GM19193 (cell line): ENCODE data around the gene MT1X.

Experiments
- POLR2A ChIP-seq: IDR thresholded peaks from 4 replicates; pipeline ENCODE4 v1.6.1; 2011; ENCODE audit not compliant: insufficient read depth, insufficient read length; ENCODE audit errors: extremely low read depth

Gene MT1X

DNA sequence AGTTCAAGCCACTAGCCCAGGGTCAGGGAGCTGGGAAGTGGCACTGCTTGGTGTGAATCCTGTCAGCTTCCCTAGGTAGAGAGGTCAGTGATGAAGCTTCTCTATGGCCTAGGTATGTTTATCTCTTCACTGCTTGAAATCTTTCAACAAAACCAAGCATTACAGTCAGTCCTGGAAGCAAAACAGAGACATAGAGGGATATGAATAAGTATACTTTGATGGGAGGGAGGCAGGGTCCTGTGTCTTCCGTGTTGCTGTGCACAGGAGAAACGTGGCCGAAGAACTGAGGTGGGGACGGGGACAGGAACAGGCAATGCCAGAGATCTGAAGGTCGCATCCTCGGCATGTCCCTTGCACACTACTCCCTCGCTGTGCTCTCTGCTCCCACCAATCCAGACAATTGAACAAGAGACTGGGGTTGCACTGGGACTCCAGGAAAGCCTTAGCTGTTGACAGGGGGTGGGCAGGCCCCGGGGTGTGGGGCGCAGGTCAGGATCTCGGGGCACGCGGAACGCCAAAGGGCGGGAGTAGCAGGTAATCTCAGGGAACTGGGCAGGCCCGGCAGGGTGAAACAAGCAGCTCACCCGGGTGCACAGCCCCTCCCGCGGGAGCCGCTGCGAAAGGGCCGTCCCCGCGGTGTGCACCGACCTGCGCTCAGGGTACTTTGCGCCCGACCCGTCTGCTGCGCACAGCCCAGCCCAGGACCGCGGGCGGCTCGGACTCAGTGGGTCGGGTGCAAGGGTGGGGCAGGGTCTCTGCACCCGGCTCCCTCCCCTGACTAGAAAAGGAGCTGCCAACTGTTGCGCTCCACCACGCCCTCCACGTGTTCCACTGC lies 13.0 kb upstream of the MT1X start, which contains the start of gene MT1H:
MT1H (plus strand) TSS at position 810 of the 835 bp plus-strand sequence. CDS start 71 bp downstream, outside the sequence.
- TF ChIP-seq POLR2A, result no peak

DNA sequence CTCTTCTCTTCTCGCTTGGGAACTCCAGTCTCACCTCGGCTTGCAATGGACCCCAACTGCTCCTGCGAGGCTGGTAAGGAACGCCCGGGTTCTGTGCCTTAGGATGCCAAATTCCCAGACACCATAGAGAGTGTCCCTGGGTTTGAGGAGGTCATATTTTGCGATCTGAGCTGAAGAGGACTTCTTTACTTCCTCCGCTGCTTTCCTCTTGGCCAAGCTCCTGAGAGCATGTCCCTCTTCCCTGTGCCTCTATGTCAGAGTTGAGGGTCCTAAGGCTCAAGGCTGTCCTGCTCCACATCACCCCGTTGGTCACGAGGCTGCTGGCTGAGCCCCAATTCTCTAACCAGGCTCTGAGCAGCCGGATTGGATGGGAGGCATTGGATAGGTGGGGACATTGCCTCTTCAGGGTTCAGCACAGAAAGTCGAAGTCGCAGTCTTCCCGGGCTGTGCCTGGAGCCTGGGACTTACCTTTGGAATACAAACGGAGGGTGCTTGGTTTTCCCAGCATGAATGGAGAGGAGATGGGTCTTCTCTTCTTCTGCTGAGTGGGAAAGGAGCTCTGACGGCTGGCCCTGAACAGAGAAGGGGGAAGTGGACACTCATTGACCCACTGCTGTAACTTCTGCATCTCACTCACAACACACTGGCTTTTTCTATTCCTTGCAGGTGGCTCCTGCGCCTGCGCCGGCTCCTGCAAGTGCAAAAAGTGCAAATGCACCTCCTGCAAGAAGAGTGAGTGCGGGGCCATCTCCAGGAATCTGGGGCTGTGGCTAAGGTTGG lies 12.2 kb upstream of the MT1X start:
- TF ChIP-seq POLR2A, result no peak

DNA sequence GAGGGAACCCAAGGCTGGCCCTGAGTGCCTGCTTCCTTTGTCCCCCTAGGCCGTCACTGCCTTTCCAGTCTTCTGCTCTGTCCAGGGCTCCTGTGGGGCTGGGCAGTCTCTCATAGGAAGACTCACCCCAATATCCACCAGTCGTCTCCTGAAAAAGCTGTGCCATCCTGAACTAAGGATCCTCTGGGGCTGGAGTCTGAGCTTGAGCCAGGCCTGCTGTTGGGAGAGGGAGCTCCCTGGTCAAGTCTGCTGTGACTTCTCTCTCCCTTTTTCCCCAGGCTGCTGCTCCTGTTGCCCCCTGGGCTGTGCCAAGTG lies 11.7 kb upstream of the MT1X start:
- no peak for TF ChIP-seq POLR2A

DNA sequence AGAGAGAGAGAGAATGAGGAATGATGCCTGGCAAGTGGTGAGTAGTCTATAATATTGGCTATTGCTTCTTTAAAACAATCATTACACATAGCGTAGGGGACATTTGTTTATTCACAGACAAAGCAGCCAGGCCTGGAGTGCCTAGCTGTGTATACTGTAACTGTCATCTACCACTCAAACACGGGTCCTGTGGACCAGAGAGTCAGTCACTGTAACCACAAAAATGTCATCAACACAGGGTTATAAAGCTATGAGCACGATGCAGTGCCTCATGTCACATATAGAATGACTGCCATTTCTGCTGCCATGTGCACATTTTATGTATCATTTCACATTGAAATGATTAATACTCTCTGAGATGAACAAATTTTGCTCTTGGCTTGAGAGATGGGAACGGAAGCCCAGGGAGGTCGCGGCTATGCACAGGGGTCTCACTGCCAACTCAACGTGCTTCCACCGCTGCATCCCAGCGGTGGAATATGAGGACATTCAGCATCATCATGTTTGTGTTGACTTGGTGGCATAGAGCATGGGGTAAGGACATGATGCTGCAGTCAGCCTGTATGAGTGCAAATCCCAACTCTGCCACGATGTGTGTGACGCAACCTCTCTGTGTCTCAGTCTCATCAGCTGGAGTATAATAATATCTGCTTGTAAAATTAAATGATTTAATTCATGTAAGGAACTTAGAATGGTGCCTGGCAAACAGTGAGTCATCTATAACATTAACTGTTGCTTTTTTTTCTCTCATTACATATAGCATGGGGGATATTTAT lies 9.3 kb upstream of the MT1X start:
- no peak for TF ChIP-seq POLR2A

DNA sequence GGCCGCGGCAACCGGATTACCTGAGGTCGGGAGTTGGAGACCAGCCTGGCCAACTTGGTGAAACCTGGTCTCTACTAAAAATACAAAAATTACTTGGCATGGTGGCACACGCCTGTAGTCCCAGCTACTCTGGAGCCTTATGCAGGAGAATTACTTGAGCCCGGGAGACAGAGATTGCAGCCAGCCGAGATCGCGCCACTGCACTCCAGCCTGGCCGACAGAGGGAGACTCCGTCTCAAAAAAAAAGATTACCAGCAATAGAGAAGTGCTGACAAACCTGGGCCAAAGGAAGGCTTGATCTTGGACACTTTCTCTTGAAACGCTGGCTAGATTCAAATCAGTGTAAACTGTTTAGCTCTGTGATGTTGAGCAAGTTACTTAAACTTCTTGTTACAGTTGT lies 8.3 kb upstream of the MT1X start:
- TF ChIP-seq POLR2A, result no peak

DNA sequence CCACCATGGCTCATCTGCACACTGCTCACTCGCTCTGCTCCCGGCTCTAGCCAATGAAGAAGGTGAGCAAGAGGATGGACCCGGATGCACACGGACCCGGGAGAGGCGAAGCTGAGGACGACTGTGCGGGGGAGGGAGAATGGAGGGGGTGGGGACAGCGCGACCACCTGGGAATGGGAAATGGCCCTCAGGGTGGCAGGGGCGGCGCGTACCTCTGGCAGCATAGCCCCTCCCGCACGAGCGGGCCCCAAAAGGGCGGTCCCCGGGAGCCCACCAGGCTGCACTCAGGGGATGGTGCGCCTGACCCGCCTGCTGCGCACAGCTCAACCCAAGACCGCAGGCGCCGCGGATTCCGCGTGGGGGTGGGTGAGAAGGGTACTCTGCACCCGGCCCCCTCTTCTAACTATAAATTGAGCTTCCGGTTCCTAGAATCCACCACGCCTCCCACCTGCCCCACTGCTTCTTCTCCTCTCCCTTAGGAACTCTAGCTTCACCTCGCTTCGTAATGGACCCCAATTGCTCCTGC lies 6.5 kb upstream of the MT1X start:
- TF ChIP-seq POLR2A, result no peak

DNA sequence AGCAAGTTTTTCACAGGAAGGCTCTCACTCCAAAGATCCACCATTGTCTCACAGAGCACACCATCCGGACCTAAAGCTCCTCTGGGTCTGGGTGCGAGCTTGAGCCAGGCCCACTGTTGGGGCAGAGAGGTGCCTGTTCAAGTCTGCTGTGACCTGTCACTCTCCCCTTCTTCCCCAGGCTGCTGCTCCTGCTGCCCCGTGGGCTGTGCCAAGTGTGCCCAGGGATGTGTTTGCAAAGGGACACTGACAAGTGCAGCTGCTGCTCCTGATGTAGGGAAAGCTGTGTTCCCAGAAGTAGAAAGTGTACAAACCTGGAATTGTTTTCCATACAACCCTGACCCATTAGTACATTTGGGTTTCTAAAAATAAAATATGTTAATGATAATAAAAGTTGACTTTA lies 4.8 kb upstream of the MT1X start:
- TF ChIP-seq POLR2A, result no peak

DNA sequence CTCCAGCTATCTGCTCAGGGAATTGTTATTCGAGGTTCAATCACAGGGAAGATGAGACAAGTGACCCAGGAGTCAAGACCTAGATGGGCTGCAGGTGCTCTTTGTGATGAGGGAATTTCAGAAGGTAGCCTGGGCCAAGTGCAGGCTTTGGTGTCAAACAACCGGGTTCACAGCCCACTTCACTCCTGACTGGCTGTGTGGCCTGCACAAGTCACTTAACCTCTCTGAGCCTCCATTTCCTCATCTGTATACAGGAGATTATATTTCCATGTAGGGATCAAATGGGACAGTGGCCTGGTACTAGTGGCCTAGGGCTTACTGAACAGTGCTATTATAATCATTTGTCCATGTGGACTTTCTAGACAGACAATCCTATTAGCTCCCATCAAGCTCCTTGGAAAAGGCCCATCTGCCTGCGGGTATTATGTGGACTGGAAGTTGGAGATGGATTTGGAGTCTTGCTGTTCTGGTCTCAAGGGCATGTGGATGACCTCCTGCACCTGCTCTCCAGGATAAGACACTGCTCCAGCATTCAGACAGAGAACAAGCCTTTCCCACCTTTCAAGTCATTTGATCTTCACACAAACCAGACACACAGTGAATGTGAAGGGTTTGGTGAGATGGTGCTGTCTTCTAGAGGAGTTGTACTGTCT lies 3.1 kb upstream of the MT1X start:
- no peak for TF ChIP-seq POLR2A

DNA sequence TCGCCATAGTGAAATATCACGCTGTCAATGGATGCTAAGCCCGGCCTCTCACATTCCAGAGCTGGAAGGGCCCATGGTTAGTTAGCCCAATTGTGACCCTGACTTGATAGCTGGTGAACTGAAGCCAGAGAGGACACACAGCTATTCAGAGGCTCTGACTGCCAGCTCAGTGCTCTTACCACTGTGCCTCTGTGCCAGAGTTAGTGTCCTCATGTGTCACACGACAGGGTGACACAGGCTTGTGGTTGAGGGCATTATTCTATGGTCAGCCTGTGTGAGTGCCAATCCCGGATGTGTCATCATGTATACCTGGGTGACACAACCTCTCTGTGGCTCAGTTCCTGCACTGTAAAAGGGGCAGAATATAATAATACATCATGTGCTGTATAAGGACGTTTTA lies 2.5 kb upstream of the MT1X start:
- no peak for TF ChIP-seq POLR2A

DNA sequence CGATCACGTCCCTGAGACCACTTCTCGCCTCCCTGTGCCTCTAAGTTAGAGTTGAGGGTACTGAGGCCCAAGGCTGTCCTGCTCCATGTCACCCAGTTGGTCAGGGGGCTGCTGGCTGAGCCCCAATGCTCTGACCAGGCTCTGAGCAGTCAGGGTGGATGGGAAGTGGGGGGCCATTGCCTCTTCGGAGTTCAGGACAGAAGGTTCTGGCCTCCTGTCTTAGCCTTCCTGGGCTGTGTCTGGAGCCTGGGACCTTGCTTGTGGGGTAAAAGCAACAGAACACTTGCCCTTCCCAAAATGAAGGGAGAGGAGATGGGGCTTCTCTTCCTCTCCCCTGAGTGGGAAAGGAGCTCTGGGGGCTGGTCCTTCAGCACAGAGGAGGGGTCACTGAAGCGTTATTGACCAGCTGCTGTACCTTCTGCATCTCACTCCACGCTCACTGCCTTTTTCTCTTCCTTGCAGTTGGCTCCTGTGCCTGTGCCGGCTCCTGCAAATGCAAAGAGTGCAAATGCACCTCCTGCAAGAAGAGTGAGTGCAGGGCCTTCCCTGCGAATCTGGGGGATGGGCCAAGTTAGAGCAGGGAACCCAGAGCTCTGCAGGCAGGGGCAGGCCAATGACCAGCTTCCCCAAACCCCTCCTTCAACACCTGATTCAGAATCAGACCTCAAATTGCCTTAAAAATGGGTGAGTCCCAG lies 580 bp downstream of the MT1X start:
- no peak for TF ChIP-seq POLR2A

DNA sequence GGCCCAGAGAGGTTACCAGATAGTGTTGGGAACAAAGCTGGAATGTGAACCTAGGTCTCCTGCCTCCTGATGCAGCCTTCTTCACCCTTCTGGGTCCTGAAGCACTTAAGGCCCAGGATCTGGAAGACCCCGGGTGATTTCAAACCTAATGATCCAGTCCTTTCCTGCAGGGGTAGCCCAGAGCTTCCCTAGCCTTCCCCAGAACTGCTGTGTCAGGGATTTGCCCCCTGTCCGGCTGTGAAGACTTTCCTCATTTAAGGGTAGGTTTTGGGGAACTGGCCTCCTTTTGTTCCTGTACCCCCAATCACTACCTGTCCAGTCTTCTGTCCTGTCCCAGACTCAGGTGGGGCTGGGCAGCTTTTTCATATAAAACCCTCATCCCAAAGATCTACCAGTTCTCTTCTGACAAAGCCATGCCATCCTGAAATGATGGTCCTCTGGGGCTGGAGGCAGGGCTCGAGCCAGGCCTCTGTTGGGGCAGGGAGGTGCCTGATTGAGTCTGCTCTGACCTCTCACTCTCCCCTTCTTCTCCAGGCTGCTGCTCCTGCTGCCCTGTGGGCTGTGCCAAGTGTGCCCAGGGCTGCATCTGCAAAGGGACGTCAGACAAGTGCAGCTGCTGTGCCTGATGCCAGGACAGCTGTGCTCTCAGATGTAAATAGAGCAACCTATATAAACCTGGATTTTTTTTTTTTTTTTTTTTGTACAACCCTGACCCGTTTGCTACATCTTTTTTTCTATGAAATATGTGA lies 1.3 kb downstream of the MT1X start:
- no peak for TF ChIP-seq POLR2A

DNA sequence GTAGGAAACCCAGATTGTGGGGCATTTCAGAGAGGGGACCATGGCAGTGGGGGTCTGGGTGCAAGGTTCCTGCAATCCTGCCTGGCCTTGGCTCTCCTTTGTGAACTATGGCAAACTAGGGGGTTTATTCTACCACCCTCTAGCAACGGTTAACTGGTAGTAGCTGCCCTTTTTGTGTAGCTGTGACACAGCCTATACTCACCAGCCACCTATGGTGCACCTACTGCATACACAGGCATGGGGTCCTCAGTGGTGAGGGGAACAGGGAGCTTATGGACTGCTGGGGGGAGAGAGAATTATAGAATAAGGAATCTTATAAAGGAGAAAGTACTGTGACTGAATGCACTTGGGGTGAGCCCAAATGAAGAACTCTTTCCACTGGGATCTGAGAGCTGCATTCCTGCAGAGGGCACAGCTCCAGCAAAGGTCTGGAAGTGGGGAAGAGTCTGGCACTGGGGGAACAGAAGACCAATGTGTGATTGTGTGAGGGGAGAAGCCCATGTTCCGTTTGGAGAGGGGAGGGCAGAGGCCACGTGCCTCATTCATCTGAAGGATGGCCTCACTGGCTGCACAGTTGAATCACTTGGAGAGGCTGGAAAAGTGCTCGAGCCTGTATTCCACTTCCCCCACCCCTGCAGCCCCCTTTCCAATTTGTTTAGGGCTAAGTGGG lies 2.1 kb downstream of the MT1X start:
- TF ChIP-seq POLR2A, result no peak
